HEK293 (cell line): Measurements from ENCODE around the gene NHLH1.
A peak's percentile ranks its signal among the peaks of the same experiment; 100 is the strongest.

Experiments used
- CTCF ChIA-PET: fragments of 350-600 bp; formaldehyde crosslinking; extraction: SDS; loops from one replicate; lab custom pipeline; 2021; ENCODE audit warnings: antibody characterized with exemption; lab: Yijun Ruan, JAX
- POLR2A ChIA-PET: fragments of 300-600 bp; formaldehyde crosslinking; extraction: SDS; loops from one replicate; lab custom pipeline; 2020; ENCODE audit warnings: antibody characterized with exemption, inconsistent platforms; lab: Yijun Ruan, JAX
- H3K27ac ChIP-seq: fragments of 200-500 bp; sonication (Bioruptor generic); 2 replicates; pipeline ENCODE4 v1.5.1; 2014; ENCODE audit warnings: low read depth, low read length, control low read depth, inconsistent platforms; ENCODE audit errors: extremely low read depth
- H3K36me3 ChIP-seq, 2 experiments: fragments of 200-500 bp in 1 of 2; sonication (Bioruptor generic) in 1 of 2; 1 replicate in 1 of 2; 2 replicates in 1 of 2; pipeline ENCODE4 v1.5.1; 2014 to 2017; ENCODE audit warnings: inconsistent platforms in 2 of 2, low read length in 2 of 2; ENCODE audit not compliant: control insufficient read depth in 2 of 2, insufficient read depth in 1 of 2
- H3K4me1 ChIP-seq: fragments of 200-500 bp; sonication (Bioruptor generic); 2 replicates; pipeline ENCODE4 v1.5.1; 2014; ENCODE audit warnings: mild to moderate bottlenecking, low read length, inconsistent platforms; ENCODE audit not compliant: control insufficient read depth, insufficient read depth
- H3K4me3 ChIP-seq: 2 replicates; pipeline ENCODE4 v1.5.1; 2011; ENCODE audit warnings: low read depth, mild to moderate bottlenecking, control low read depth, low read length, moderate library complexity
- H3K9me3 ChIP-seq: fragments of 200-500 bp; sonication (Bioruptor generic); 2 replicates; pipeline ENCODE4 v1.5.1; 2014; ENCODE audit warnings: low read depth, low read length, inconsistent platforms; ENCODE audit not compliant: control insufficient read depth, insufficient read depth
- KLF1 ChIP-seq: fragments of 450-650 bp; formaldehyde crosslinking; IDR thresholded peaks from 2 replicates; pipeline ENCODE4 v1.5.1; 2016; ENCODE audit warnings: missing biosample characterization, missing genetic modification characterization
- KLF9 ChIP-seq: fragments of 450-650 bp; formaldehyde crosslinking; IDR thresholded peaks from 2 replicates; pipeline ENCODE4 v1.5.1; 2016; ENCODE audit warnings: missing biosample characterization, missing genetic modification characterization, low read depth
- REST ChIP-seq: fragments of 450-650 bp; formaldehyde crosslinking; IDR thresholded peaks from 2 replicates; pipeline ENCODE4 v1.5.1; 2016; ENCODE audit warnings: missing biosample characterization, missing genetic modification characterization
- SALL2 ChIP-seq: fragments of 450-650 bp; formaldehyde crosslinking; IDR thresholded peaks from 2 replicates; pipeline ENCODE4 v1.5.0; 2017; ENCODE audit warnings: missing biosample characterization, mild to moderate bottlenecking, missing genetic modification characterization, borderline replicate concordance
- WT1 ChIP-seq: fragments of 450-650 bp; formaldehyde crosslinking; IDR thresholded peaks from 2 replicates; pipeline ENCODE4 v1.5.1; 2016; ENCODE audit warnings: missing biosample characterization, missing genetic modification characterization
- ZBTB6 ChIP-seq: fragments of 450-650 bp; formaldehyde crosslinking; IDR thresholded peaks from 2 replicates; pipeline ENCODE4 v1.5.1; 2017; ENCODE audit warnings: missing biosample characterization, missing genetic modification characterization
- ZFHX2 ChIP-seq: fragments of 450-650 bp; formaldehyde crosslinking; conservative IDR thresholded peaks from 2 replicates; pipeline ENCODE4 v1.5.1; 2016; ENCODE audit warnings: missing biosample characterization, missing genetic modification characterization
- ZIC2 ChIP-seq: fragments of 450-650 bp; formaldehyde crosslinking; IDR thresholded peaks from 2 replicates; pipeline ENCODE4 v1.5.1; 2016; ENCODE audit warnings: missing biosample characterization, missing genetic modification characterization
- ZNF138 ChIP-seq: fragments of 450-650 bp; formaldehyde crosslinking; IDR thresholded peaks from 2 replicates; pipeline ENCODE4 v1.5.1; 2016; ENCODE audit warnings: missing biosample characterization, missing genetic modification characterization, borderline replicate concordance
- ZNF239 ChIP-seq: fragments of 450-650 bp; formaldehyde crosslinking; IDR thresholded peaks from 2 replicates; pipeline ENCODE4 v1.5.1; 2016; ENCODE audit warnings: missing biosample characterization, missing genetic modification characterization
- ZNF37A ChIP-seq: fragments of 450-650 bp; IDR thresholded peaks from 2 replicates; pipeline ENCODE4 v1.5.1; 2018; ENCODE audit warnings: missing biosample characterization, missing genetic modification characterization
- ZNF423 ChIP-seq: fragments of 450-650 bp; formaldehyde crosslinking; IDR thresholded peaks from 2 replicates; pipeline ENCODE4 v1.5.1; 2016; ENCODE audit warnings: missing biosample characterization, missing genetic modification characterization
- ZNF426 ChIP-seq: fragments of 450-650 bp; formaldehyde crosslinking; IDR thresholded peaks from 2 replicates; pipeline ENCODE4 v1.5.1; 2017; ENCODE audit warnings: missing biosample characterization, missing genetic modification characterization, mild to moderate bottlenecking, inconsistent platforms, moderate library complexity
- ZNF514 ChIP-seq: fragments of 450-650 bp; formaldehyde crosslinking; IDR thresholded peaks from 2 replicates; pipeline ENCODE4 v1.5.1; 2016; ENCODE audit warnings: missing biosample characterization, missing genetic modification characterization
- ZNF660 ChIP-seq: fragments of 450-650 bp; IDR thresholded peaks from 2 replicates; pipeline ENCODE4 v1.5.1; 2018; ENCODE audit warnings: missing biosample characterization, mild to moderate bottlenecking, missing genetic modification characterization
- ZNF704 ChIP-seq: fragments of 450-650 bp; formaldehyde crosslinking; IDR thresholded peaks from 2 replicates; pipeline ENCODE4 v1.5.1; 2016; ENCODE audit warnings: missing biosample characterization, missing genetic modification characterization
- ZNF792 ChIP-seq: fragments of 450-650 bp; formaldehyde crosslinking; IDR thresholded peaks from 2 replicates; pipeline ENCODE4 v1.5.1; 2016; ENCODE audit warnings: missing biosample characterization, missing genetic modification characterization
- ZNF837 ChIP-seq: fragments of 450-650 bp; formaldehyde crosslinking; IDR thresholded peaks from 2 replicates; pipeline ENCODE4 v1.5.1; 2016; ENCODE audit warnings: missing biosample characterization, missing genetic modification characterization
- TF ChIP-seq, protein P1 (sequence below): fragments of 450-650 bp; formaldehyde crosslinking; IDR thresholded peaks from 2 replicates; pipeline ENCODE4 v1.5.1; 2017; ENCODE audit warnings: missing biosample characterization, missing genetic modification characterization
- TF ChIP-seq, protein P2 (sequence below): fragments of 450-650 bp; formaldehyde crosslinking; IDR thresholded peaks from 2 replicates; pipeline ENCODE4 v1.5.1; 2016; ENCODE audit warnings: missing biosample characterization, missing genetic modification characterization

The NHLH1 gene

DNA sequence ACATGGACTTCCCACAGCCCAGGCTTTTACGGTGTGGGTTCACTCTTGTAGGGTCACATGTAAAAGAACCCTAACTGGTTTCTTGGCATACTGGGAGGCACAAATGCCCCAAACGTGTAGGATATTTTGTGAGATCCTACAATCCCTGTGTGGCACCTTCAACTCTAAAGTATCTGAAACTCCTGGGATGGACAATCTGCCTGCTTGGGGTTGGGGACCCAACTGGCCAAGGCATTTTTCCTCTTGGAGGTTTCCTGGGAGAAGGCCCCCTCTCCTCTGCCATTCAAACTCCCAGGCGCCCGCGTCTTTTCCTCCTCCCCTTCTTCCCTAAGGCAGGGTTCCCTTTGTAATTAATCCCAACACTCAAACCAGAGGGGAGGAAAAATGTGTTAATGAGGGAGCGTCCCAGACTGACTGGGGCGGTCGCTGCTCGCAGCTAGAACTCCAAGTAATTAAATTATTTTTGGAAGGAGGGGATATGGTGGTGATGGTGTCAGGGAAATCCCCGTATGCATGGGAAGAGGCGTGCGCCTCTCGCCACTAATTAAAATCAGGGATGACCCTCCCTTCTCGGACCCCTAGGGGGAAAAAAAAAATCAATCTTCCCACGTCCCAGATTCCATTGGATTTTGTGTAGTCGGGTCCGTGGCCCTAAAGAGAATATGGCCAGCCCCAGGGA lies 32.8 kb downstream of the NHLH1 start:
- peak overlapping the region; percentile 58; the same call in 1 of the 2 replicates for H3K27ac ChIP-seq
- H3K4me1 ChIP-seq = no peaks in the 10 kb centered on the region
- H3K36me3 ChIP-seq = no peaks in the 10 kb centered on the region
- no peaks in the 10 kb centered on the region for H3K9me3 ChIP-seq
- ChIA-PET CTCF (no interaction called here), POLR2A (interaction anchor here (1.0 kb wide), 1 partner anchor 9 kb away, joined by 5 read pairs; no protein-coding TSS in a partner anchor)
- TF ChIP-seq KLF1 (tag by site-specific recombination) (no peak), ZBTB6 (no peak), ZIC2 (tag by site-specific recombination) (peak; percentile 8; the same call in 1 of the 2 replicates), ZNF138 (no peak), ZNF514 (tag by site-specific recombination) (no peak), ZFHX2 (tag by site-specific recombination) (0 out of 2 replicates have a peak, but pooled peaks have one; percentile 23), ZNF837 (tag by site-specific recombination) (no peak), ZNF792 (tag by site-specific recombination) (no peak), ZNF239 (no peak), ZNF704 (tag by site-specific recombination) (no peak), KLF9 (tag by site-specific recombination) (no peak), ZNF660 (tag by site-specific recombination) (no peak), SALL2 (tag by site-specific recombination) (no peak), ZNF423 (tag by site-specific recombination) (no peak), ZNF37A (tag by site-specific recombination) (no peak), REST (tag by site-specific recombination) (no peak), ZNF426 (tag by site-specific recombination) (no peak), WT1 (tag by site-specific recombination) (peak; percentile 11; the same call in 1 of the 2 replicates)
- TF ChIP-seq, protein P1, sequence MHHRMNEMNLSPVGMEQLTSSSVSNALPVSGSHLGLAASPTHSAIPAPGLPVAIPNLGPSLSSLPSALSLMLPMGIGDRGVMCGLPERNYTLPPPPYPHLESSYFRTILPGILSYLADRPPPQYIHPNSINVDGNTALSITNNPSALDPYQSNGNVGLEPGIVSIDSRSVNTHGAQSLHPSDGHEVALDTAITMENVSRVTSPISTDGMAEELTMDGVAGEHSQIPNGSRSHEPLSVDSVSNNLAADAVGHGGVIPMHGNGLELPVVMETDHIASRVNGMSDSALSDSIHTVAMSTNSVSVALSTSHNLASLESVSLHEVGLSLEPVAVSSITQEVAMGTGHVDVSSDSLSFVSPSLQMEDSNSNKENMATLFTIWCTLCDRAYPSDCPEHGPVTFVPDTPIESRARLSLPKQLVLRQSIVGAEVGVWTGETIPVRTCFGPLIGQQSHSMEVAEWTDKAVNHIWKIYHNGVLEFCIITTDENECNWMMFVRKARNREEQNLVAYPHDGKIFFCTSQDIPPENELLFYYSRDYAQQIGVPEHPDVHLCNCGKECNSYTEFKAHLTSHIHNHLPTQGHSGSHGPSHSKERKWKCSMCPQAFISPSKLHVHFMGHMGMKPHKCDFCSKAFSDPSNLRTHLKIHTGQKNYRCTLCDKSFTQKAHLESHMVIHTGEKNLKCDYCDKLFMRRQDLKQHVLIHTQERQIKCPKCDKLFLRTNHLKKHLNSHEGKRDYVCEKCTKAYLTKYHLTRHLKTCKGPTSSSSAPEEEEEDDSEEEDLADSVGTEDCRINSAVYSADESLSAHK (tag by site-specific recombination) = no peak
- TF ChIP-seq, protein P2, sequence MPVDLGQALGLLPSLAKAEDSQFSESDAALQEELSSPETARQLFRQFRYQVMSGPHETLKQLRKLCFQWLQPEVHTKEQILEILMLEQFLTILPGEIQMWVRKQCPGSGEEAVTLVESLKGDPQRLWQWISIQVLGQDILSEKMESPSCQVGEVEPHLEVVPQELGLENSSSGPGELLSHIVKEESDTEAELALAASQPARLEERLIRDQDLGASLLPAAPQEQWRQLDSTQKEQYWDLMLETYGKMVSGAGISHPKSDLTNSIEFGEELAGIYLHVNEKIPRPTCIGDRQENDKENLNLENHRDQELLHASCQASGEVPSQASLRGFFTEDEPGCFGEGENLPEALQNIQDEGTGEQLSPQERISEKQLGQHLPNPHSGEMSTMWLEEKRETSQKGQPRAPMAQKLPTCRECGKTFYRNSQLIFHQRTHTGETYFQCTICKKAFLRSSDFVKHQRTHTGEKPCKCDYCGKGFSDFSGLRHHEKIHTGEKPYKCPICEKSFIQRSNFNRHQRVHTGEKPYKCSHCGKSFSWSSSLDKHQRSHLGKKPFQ (tag by site-specific recombination) = no peak
- H3K4me3 ChIP-seq = peak overlapping the region; percentile 51
